HTERT RPE-1 (cell line): ENCODE data around the gene BRD4.

Experiments
- in situ Hi-C: fragments of 300-500 bp; cut with MboI; formaldehyde crosslinking; loops from 4 replicates; pipeline ENCODE4 v1.14.3; 2020; ENCODE audit warnings: low sequenced_read_pairs

The BRD4 gene

GRCh38 chr19:15197275-15197941, 134.9 kb downstream of the BRD4 start:
- in situ Hi-C loops = no loop called here

GRCh38 chr19:15196360-15197005, 135.9 kb downstream of the BRD4 start:
- in situ Hi-C loops = no loop called here

- in situ Hi-C loops = no loop called here
Observed at GRCh38 chr19:15195371-15196334, 136.7 kb downstream of the BRD4 start.

- in situ Hi-C loops = no loop called here
Observed at GRCh38 chr19:15194938-15195337, 137.4 kb downstream of the BRD4 start.

- in situ Hi-C loops = no loop called here
Observed at GRCh38 chr19:15191982-15192381, 140.4 kb downstream of the BRD4 start.

- in situ Hi-C loops = no loop called here
Observed at GRCh38 chr19:15191514-15191913, 140.8 kb downstream of the BRD4 start.

GRCh38 chr19:15188851-15189250, 143.5 kb downstream of the BRD4 start:
- in situ Hi-C loops = no loop called here

GRCh38 chr19:15187026-15188007, 145.0 kb downstream of the BRD4 start:
- in situ Hi-C loops = no loop called here
